HG03175 (cell line): ENCODE measurements around the gene PXDC1.

ENCODE experiments used
- ATAC-seq: cut with Tn5 transposase; IDR thresholded peaks from one replicate; pipeline ENCODE4 v1.9.1; 2021; ENCODE audit warnings: mild to moderate bottlenecking, moderate library complexity; ENCODE audit not compliant: unreplicated experiment

The PXDC1 gene, protein sequence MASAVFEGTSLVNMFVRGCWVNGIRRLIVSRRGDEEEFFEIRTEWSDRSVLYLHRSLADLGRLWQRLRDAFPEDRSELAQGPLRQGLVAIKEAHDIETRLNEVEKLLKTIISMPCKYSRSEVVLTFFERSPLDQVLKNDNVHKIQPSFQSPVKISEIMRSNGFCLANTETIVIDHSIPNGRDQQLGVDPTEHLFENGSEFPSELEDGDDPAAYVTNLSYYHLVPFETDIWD

DNA sequence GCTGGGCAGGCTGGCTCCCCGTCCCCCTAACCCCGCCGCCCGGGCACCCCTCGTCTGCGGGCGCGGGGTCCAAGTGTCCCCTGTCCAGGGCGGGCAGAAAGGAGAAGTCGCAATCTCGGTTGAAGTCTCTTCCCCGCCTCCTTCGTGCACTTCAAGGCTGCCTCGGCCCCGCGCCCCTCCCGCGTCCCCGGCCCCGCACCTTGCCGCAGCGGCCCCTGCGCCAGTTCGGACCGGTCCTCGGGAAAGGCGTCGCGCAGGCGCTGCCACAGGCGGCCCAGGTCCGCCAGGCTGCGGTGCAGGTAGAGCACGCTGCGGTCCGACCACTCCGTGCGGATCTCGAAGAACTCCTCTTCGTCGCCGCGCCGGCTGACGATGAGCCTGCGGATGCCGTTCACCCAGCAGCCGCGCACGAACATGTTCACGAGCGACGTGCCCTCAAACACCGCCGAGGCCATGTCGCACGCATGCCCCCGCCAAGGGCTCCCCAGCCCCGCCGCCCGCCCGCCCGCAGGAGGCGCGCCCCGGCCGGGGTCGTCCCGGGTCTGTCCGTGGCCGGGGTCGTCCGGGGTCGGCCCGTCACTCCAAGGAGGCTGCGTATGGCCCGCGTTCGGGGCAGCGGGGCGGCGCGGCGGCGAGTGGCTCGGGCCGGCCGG lies at the start of gene PXDC1:
PXDC1 (minus strand) TSS at position 637 of the 653 bp plus-strand sequence; CDS start at position 455, 182 bp downstream.
- peak; percentile 12 for ATAC-seq

DNA sequence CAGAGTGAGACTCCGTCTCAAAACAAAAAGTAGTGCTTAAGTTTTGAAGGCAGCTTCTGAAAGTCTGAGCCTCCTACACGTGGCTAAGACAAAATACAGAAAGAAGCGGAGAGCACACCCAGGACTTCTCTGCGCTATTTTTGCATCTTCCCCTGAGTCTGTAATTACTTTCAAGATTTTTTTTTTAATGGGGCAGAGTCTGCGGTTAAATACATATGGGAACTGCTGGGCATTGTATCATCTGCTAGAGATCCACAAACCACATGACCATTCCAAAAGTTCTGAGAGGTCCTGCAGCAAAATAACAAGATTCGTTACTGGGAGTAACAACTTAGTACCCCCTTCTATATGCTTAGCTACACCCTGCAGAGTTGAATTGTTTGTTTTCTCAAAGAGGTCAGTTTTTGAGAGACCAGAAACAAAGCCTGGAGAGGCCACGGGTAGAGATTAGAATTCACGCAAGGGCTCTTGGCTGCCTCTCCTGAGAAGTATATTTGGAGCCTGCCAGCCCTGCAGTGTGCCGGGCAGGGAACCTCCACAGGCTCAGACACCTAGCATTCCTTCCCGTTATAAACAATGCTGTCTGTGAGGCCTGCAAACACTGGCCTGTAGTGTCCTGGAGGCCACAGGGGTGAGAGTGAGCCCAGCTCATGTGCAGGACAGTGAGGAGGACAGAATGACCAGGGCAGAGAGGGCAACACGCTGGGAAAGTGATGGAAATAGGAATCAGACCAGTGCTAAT lies 49.5 kb upstream of the PXDC1 start:
- no peak for ATAC-seq

DNA sequence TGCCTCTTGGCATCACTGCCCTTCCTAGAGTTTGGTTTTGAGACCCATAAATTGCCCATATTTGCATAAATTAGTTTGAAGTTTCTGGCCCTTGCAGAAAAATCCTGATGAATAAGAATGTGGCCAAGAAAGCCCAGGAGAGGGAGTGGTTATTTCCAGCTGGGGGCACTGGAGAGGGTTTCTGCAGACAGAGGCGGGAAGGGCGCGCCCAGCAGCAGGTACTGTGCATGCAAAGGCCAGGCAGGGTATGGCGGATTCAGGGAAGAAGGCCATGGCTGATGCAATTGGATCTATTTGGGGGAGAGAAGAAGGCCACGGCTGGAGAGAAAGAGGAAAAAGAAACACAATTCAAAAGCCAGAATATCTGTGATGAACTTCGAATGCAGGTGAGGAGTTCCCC lies 48.2 kb upstream of the PXDC1 start:
- ATAC-seq = no peak

DNA sequence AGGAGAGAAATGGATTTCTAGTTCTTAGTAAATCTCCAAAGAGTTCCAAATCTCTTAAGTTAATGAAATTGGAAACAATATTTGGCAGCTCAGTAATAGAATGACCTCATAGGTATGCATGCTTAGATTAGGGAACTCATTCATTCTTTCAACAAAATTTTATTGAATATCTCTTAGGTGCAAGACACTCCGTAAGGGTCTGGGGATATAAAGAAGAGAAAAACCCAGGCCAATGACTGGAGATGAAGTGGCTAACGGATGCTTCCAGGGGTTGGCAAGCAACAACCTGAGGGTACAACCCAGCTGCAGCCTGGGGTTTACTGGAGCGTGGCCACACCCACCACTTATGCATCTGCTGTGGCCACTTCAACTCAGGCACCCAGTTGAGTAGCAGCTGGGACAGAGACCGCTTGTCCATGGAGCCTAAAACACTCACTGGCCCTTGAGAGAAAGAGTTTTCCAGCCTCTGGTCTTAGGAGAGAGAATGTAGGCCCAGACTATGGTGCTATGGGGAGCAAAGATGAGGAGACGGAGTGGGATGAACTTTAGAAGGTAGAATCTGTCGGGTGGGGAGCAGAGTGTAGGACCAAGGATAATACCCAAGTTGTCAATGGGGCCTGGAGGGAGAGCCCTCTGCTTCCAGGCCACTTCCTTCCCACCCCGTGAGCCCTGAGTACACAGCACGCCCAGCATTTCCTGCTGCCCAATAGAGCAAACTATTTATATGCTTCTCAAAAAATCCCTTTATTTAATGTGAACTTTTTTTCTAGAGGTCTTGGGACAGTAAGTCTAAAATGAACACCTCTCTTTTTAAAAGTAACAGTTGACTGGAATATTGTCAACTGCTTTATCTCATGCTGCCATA lies 46.8 kb upstream of the PXDC1 start:
- no peak for ATAC-seq

DNA sequence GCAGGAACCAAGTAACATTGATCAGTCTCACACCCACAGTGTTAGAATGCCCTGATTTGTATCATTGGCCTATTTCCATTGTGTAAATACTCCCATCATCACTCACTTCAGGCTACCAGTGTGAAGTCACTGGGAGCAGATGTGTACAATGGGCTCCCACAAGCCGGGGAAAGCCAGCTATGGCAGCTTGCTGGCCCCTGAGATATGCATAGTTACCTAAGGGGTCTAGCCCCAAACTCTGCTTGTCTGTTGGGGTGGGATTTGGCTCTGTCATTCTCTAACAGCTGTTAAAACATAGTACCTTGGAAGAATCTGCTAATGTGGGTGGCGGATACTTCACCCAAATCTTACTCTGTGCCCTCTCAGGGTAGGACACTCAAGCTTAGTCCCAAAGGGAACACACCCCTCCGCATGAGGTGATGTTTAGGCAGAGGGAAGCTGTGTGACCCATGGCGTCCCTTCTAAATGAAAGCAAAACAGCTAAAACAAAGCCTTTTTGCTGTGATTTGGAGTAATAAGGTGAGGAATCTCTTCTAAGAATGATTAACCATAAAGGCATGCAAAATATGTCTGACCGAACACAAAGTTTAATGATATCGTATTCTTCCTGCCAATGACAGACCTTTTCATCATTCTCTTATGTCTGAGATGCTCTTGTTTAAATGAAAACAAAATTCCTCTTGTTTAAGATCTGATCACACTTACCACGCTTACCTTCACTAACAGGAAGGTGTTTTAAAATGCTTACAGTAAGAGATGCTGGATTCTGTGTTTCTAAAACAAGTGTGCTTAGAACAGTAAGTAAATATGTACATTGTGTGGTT lies 45.9 kb upstream of the PXDC1 start:
- no peak for ATAC-seq

DNA sequence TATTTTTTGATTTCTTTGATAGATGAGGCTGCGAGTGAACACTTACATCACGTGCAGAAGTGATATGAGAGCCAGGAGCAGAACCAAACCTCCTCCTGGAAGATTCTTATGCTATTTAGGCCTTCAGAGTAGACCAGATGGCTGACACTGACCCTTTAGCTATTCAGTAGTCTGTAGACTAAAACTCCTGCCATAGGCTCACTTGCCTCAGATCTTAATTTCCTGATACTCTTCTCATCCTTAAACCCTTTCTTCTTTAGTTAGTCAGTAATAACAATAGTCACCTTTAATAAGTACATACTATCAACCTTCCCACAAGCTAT lies 45.2 kb upstream of the PXDC1 start:
- ATAC-seq = no peak

DNA sequence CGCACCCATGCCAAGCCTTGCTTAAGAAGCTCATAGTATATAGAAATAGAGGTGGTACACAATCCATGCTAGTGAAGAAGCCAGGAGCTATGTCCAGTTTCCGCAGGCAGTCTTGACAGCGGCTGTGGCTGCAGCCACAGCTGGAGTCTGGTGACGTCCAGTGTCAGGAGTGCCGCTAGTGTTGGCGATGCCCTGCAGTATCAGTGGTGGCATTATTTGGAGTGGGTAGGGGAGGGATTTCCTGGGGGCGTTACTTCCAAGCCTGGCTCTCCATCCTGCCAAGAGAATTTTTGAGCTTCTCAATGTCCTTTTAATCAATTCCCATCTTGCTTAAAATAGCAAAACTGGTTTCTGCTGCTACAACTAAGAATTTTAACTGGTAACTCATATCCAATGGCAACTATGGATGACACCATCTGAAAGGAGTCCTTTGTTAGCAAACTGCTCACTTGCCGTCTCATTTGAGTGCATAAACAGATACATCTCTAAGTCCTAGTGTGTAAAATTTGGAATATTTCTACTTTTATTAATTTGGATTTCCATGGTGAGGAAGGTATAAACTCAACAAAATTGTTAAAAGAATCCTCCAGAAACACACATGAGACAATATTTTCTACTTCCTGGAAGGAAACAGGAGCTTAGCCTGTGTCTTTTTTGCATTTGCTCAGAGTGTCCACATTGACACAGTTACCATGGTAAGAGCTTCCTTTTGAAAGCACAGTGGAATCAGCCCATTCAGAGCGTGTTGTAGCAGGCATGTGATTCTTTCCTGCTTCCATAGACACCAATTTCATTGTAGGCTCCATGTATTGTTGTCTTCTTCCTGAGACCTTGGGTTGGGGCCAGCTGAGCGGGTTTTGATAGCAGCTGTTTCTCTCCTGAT lies 44.6 kb upstream of the PXDC1 start:
- no peak for ATAC-seq

DNA sequence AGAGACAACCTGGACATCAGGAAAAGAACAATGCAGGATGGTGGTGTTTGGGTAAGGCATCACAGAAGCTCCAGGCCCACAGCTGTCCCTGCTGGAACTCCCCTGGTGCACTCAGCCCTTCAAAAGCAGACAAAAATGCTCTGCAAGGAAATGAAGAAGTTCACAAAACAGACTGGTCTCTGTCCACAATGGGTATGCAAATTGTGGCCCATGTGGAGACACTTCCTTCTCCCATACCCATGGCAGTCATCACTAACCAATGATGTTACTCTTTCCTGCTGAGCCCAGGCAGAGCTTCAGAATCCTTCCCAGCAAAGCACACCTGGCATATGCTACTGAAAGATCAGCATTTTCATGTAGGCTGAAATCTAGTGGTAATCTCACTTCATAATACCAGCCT lies 42.6 kb upstream of the PXDC1 start:
- ATAC-seq = peak; percentile 53

DNA sequence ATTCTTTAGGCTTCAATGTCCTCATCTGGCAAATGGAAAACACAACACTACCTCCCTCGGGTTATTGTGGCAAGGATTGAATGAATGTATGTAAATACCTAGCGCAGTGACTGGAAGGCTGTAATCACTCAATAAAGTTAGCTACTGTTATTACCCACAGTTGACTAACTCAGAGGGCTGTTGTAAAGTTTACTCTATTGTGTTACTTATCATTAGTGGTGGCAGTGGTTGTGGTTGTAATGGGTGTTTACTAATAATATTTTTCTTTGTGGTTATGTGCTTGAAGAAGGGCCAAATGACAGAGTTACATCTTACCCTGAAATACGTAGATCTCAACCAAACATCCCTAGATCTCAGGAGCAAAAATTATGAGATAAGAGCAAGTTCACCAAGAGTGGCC lies 42.0 kb upstream of the PXDC1 start:
- ATAC-seq = no peak

DNA sequence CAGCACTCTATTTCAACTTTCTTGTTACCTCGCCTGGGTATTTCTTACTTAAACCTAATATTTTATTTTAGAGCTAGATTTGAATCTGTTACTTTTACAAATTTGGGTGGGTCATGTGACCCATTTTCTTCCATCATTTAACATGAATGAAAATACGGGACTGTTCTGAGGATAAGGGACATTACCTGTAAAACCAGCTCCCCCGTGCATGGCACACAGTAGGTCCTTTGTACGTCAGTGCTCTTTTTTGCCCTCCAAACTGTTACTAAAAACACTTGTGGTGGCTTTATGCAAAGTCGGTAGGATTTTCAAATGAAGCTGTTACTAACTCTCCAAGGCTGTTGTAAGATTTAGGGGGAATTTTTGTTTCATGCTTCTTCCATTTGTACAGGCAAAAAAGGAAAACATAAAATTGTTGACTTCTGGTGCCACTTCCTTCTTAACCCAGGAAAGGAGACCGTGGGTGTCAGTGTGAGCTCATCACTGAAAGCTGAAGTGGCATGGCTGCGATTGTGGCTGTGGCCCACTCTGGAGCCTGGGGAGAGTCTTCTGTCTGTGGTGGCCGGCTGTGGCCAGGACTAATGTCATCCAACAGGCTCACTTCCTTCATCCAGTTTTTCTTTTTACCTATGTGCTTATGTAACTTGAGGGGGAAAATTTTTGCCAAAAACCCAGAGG lies 40.2 kb upstream of the PXDC1 start:
- no peak for ATAC-seq

DNA sequence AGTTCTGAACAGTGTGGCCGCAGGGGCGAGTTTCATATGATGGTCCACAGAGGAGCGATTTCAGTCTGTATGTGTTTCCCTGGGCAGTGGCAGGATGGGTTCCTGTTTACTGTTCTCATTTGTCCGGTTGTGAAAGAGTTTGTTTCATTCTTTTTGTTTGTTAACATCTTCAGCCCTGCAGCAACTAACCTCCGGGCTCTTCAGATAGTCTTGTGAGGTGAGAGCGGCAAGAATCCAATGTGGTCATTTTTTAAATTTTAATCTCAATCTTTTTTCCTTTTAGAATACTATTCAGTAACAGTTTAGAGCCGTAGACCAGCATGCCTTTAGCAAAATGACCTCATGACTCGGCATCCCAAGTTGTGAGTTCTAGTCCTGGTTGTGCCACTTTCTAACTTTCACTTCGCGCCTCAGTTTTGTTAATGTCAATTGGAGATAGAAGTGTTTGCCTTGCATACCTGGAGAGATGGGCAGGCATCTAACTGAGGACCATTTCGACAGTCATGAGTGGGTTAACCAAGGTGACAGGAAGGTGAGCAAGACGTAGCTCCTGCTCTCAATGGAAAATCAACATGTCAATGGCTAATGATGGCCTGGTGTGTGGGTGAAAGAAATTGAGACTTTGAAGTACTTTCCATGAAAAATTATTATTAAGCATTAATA lies 38.5 kb upstream of the PXDC1 start:
- ATAC-seq = peak; percentile 49

DNA sequence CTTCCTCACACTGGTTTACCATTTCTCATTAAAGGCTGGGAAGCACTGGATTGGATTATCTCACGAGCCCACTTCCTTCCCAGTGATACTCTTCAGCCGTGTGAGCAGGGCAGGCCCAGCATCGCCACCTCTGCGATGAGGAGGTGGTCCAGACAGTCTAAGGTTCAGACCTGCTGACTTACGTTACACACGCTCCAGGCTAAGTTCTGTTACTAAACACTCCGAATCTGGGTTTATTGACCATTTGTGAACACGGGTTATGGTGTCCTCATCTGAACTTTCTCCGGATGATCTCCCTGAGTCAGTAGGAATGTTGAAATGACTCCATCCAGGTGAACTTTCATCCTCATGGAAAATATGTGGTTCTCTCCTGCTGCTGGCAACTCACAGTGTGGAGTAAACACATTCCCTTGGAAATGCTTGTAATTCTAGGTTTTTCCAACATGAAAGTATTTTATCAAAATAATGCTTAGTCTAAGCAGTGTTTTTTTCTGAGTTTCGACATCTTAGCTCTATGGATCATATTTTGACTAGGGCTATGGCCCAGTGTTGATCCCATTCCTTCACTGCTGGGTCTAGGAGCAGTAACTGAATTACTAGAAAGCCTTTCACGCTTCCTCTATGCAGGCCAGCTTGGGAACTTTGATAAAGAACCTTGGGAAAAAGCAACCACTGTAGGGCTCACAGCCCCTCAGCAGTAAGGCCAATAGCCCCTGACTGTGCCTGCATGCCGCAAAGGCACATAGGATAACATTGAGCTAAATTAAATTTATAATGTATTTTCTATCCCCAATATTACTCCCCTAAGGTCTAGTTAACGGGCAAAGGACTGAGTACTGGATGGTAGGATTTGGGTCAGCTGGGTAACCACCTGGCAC lies 37.7 kb upstream of the PXDC1 start:
- no peak for ATAC-seq

DNA sequence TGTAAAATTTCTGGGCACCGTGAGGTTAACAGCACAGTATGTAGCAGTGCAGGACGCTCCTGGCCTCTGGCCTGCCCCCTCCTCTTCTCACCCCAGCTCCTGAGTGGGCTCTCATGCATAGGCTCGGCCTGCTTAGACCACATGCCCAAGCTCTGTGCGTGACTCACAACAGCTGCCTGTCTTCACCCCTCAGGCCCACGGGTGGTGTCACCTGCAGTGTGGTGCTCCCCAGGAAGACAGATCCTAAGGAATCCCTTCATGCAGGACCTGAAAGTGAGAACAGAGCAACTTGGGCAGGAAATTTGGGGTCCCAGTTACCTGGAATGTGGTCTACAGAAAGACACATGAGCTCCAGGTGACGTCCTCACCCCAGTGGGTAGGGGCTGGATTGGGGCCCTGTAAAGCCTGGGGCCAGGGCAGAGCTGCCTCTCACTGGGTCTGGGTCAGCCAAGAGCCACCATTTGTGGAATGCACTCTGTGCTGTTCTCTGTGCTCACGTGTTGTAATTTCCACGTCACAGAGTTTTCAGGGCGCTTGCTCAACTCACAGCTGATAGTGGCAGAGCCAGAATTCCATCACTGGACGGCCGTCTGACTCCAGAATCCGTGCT lies 37.0 kb upstream of the PXDC1 start:
- ATAC-seq = no peak

DNA sequence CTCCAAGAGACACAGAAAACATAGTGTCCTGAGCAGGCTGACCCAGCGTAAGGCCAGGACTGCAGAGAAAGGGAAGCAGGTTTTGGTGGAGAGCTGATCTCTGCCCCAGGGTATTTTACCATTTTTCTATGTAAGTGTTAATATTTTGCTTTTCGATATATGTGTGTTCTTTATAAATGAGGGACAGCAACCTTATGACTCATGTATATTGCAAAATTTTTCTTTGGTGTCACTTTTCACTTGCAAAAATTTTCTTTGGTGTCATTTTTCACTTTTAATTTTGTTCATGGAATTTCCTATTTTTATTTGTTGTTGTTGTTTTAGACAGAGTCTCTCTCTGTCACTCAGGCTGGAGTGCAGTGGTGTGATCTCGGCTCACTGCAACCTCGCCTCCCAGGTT lies 34.6 kb upstream of the PXDC1 start:
- ATAC-seq = no peak

DNA sequence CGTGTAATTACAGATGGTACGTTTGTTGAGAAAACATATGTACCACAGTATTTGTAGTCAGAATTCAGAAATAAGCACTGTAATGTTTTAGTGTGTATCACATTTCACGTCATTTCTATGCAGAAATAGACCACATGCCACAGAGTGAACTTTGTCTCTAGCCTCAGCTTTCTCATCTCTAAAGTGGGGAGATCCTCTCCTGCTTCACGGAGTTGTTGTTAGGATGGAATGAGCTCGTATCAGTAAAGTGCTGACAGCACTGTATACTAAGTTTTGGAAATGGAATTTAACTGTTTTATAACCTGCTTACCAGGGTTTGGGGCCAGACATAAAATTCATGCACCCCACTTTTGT lies 34.2 kb upstream of the PXDC1 start:
- no peak for ATAC-seq

DNA sequence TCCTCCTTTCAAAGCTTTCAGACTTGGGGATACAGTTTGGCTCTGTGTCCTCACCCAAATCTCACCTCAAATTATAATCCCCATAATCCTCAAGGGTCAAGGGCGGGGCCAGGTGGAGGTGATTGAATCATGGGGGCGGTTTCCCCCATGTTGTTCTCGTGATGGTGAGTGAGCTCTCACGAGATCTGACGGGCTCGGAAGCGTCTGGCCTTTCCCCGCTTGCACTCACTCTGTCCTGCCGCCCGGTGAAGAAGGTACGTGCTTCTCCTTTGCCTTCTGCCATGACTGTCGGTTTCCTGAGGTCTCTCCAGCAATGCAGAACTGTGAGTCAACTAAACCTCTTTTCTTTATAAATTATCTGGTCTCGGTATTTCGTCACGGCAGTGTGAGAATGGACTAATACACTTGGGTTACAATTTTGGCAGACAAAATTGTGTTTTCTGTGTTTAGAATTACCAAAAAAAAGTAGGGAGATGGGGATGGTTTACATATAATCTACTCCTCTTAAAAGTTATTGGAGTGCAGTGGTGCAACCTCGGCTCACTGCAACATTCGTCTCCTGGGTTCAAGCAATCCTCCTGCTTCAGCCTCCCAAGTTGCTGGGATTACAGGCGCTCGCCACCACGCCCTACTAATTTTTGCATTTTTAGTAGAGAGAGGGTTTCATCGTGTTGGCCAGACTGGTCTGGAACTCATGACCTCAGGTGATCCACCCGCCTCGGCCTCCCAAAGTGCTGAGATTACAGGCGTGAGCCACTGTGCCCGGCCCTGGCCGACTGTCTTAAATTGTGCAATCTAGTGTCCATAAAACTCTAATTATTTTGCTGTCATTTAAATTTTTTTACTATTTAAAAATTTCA lies 33.6 kb upstream of the PXDC1 start:
- ATAC-seq = no peak
